ENCODE measurements around the gene NRIP1.

NRIP1 gene

DNA sequence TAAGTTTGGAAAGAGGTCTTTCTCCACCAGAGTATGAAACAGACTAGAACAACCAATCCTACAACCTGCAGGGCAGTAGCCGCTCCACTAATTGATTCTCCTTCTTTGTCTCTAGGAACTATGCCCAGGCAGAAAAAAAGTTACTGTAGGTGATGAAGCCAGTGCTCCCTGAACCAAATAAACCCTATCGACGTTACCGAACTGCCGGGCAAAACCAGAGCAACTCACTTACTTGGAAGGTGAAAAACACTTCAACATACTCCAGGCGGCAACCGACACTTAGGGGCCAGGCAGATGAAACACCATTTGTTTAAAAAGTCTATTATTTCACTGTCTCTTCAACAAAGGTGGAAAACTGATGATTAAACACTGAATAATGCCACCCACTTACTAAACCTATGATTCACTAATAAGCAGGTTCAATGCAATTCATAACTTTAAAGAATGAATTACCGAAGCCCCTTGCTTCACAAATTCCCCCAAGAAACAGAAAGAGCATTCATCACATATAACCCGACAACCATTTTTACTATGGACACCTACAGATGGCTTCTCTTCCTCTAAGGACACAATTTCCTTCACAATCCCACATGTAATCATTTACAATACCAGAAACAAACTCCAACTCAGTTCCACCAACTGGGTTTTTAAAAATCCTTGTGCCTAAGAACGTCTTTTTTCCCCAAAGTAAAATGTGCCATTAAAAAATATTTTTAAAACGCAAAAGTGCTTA lies 1.6 kb downstream of the NRIP1 start:
- TF ChIP-seq, protein P1, sequence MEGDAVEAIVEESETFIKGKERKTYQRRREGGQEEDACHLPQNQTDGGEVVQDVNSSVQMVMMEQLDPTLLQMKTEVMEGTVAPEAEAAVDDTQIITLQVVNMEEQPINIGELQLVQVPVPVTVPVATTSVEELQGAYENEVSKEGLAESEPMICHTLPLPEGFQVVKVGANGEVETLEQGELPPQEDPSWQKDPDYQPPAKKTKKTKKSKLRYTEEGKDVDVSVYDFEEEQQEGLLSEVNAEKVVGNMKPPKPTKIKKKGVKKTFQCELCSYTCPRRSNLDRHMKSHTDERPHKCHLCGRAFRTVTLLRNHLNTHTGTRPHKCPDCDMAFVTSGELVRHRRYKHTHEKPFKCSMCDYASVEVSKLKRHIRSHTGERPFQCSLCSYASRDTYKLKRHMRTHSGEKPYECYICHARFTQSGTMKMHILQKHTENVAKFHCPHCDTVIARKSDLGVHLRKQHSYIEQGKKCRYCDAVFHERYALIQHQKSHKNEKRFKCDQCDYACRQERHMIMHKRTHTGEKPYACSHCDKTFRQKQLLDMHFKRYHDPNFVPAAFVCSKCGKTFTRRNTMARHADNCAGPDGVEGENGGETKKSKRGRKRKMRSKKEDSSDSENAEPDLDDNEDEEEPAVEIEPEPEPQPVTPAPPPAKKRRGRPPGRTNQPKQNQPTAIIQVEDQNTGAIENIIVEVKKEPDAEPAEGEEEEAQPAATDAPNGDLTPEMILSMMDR (IDR thresholded peaks at IDR 0.05; ENCODE audit: low read depth, low read length, missing control alignments): peak; percentile 6
- in situ Hi-C loops (cut with HindIII; ENCODE audit: low sequenced_read_pairs): no loop called here
- no peak for DNase-seq (ENCODE audit: low read depth)

DNA sequence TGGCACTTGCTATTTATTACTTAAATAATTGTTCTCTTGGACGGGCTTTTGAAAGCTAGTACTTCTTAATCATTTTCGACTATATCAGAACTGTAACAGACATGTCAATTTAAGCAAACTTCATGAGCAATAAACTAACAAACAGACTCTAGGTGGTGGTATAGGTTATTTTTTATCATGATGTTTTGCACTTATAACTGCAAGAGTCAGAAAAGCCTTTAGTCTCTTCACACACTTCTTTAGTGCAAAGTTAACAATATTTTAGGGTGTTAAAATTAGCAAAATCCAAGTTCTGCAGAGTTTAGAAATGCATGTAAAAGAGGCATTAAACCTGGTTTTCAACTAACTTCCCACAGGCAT lies 2.2 kb downstream of the NRIP1 start:
- in situ Hi-C loops (cut with HindIII; ENCODE audit: low sequenced_read_pairs): no loop called here
- TF ChIP-seq, protein P1 (IDR thresholded peaks at IDR 0.05; ENCODE audit: low read depth, low read length, missing control alignments): no peak
- H3K4me3 ChIP-seq (ENCODE audit: low read depth, low read length): peak overlapping the region; percentile 78
- no peak for DNase-seq (ENCODE audit: low read depth)

More for the DNA sequence above, 1.6 kb downstream of the NRIP1 start:
- H3K4me3 ChIP-seq (ENCODE audit: low read depth, low read length): peak overlapping the region; percentile 78

GRCh38 chr21:15061747-15062605 lies 2.8 kb downstream of the NRIP1 start:
- peak overlapping the region; percentile 78 for H3K4me3 ChIP-seq (ENCODE audit: low read depth, low read length)
- in situ Hi-C loops (cut with HindIII; ENCODE audit: low sequenced_read_pairs): no loop called here
- no peak for DNase-seq (ENCODE audit: low read depth)
- TF ChIP-seq, protein P1 (IDR thresholded peaks at IDR 0.05; ENCODE audit: low read depth, low read length, missing control alignments): no peak

DNA sequence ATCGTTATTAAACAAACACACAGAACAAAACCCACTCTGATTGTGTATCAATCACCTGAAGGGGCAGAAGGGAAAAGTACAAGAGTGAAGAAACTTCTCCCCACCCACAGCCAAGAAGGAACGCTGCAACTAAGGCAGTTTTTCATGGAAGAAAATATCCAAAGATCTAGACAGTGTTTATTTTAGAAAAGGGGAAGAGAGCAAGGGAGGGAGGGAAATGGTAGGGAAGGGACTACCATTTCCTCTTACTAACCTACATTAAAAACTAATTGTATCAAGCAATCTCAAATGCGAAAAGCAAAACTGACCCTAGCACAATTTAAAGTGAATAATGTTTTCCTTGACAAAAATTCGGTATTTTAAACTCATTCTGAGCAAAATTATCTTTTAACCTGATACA lies 3.5 kb downstream of the NRIP1 start:
- in situ Hi-C loops (cut with HindIII; ENCODE audit: low sequenced_read_pairs): no loop called here
- no peak for DNase-seq (ENCODE audit: low read depth)
- peak overlapping the region; percentile 78 for H3K4me3 ChIP-seq (ENCODE audit: low read depth, low read length)
- TF ChIP-seq, protein P1 (IDR thresholded peaks at IDR 0.05; ENCODE audit: low read depth, low read length, missing control alignments): no peak

DNA sequence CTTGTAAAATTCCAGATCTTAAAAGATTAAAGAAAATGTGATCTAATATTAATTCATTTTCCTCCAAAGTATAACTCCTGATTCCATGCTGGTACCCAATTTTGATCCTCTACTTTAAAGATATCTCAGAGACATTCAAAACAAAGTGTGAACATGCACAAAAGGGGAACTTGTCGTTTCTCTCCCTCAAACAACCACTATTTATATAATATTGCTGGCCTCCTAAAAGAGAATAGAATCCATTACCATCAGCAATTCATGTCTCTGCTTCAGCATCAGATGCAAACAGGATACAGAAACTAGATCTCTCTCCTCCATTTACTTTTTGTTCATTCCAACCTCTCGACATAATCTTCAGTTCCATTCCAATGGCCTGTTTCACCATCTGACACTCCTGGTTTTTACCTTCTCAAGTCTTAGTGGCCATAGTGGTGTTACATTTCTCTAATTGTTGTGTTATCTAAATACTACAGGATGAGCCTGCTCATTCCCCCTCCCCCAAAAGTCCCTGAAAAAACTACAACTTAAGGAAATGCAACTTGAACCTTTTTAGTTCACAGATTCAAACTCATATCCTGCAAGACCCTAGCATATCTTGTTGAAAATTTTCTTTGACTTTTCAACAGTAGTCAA lies 4.1 kb downstream of the NRIP1 start:
- TF ChIP-seq, protein P1 (IDR thresholded peaks at IDR 0.05; ENCODE audit: low read depth, low read length, missing control alignments): no peak
- peak overlapping the region; percentile 78 for H3K4me3 ChIP-seq (ENCODE audit: low read depth, low read length)
- no peak for DNase-seq (ENCODE audit: low read depth)
- in situ Hi-C loops (cut with HindIII; ENCODE audit: low sequenced_read_pairs): no loop called here

DNA sequence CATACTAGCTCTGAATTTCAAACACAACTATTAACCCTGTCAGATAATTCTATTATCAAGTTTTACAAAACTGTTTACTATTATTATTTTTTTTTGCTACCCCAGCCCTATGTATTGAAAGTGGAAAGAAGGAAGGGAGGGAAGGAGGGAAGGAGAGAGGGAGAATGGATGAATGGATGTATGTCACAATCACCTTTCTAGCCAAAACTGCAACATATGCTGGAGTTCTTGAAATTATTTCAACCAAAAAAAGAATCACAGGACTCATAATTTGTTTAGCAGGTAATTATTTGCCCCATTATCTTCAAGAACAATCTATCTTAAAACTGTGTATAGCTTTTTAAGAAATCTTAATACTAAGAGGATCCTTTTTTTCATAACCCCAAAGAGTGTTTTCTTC lies 5.4 kb downstream of the NRIP1 start:
- in situ Hi-C loops (cut with HindIII; ENCODE audit: low sequenced_read_pairs): loop anchor here (5.0 kb wide), 1 partner anchor 72 kb away; no protein-coding TSS in a partner anchor
- no peak overlapping the region for H3K4me3 ChIP-seq (ENCODE audit: low read depth, low read length)
- DNase-seq (ENCODE audit: low read depth): no peak
- TF ChIP-seq, protein P1 (IDR thresholded peaks at IDR 0.05; ENCODE audit: low read depth, low read length, missing control alignments): no peak

All from astrocyte of the cerebellum (primary cell).